Endothelial cell of umbilical vein (primary cell): Measurements from ENCODE around the gene SUSD5. TPM values are rescaled to one million over a fixed set of nuclear protein-coding genes. Genes with fewer than 3 reads are reported as not detected.
A peak's percentile ranks its signal among the peaks of the same experiment; 100 is the strongest.

Experiments
- BruUV-seq: library from RNA; stranded (reverse); fragments of 400-500 nt; replicated peaks from 2 replicates; lab custom pipeline; 2021; lab: Mats Ljungman, UMichigan
- CTCF ChIA-PET: fragments of 300-600, 350-600 bp; sonication (Branson Sonifier 250); formaldehyde crosslinking; loops from one replicate; lab custom pipeline; 2021; ENCODE audit warnings: antibody characterized with exemption, inconsistent platforms; lab: Charles Lee
- POLR2A ChIA-PET: fragments of 300-600, 350-600 bp; sonication (Branson Sonifier 250); formaldehyde crosslinking; loops from one replicate; lab custom pipeline; 2021; ENCODE audit warnings: antibody characterized with exemption, inconsistent platforms; lab: Charles Lee
- DNase-seq: peaks from one replicate; pipeline ENCODE4 v3.0.0-alpha.2; 2011; ENCODE audit warnings: low read depth, low spot score
- FAIRE-seq: peaks from 2 replicates; lab custom pipeline; 2011; peaks lifted over from hg19 to GRCh38; lab: Jason Lieb, UNC
- H2AFZ ChIP-seq: 2 replicates; pipeline ENCODE4 v1.6.0; 2012; ENCODE audit warnings: low read depth, low read length, control low read depth, inconsistent platforms
- H3K27ac ChIP-seq: 2 replicates; pipeline ENCODE4 v1.5.1; 2011; ENCODE audit warnings: low read depth, mild to moderate bottlenecking, control low read depth, low read length, moderate library complexity; ENCODE audit not compliant: insufficient read depth
- H3K27me3 ChIP-seq, 2 experiments: 2 replicates each; pipeline versions ENCODE4 v1.6.0 to v1.6.1; 2011; ENCODE audit warnings: low read length in 2 of 2, mixed read lengths in 1 of 2; ENCODE audit not compliant: control insufficient read depth in 2 of 2, insufficient read depth in 2 of 2
- H3K36me3 ChIP-seq, 2 experiments: 2 replicates in 1 of 2; 3 replicates in 1 of 2; pipeline ENCODE4 v1.5.1; 2011; ENCODE audit warnings: low read length in 2 of 2, mild to moderate bottlenecking in 1 of 2, moderate library complexity in 1 of 2; ENCODE audit not compliant: control insufficient read depth in 2 of 2, insufficient read depth in 2 of 2; ENCODE audit errors: extremely low read depth in 1 of 2
- H3K4me1 ChIP-seq: 3 replicates; pipeline ENCODE4 v1.5.1; 2011; ENCODE audit warnings: mild to moderate bottlenecking, low read length; ENCODE audit not compliant: control insufficient read depth, insufficient read depth; ENCODE audit errors: extremely low read depth
- H3K4me2 ChIP-seq: 2 replicates; pipeline ENCODE4 v1.6.1; 2011; ENCODE audit warnings: low read length, control low read depth, mixed read lengths; ENCODE audit not compliant: insufficient read depth
- H3K4me3 ChIP-seq, 3 experiments: fragments of 200-600 bp in 1 of 3; sonication (generic), shearing (Covaris generic) in 1 of 3; replicated peaks in 1 of 3; 2 replicates each; pipeline ENCODE4 v1.5.1; 2011 to 2016; ENCODE audit warnings: control low read depth in 3 of 3, low read length in 3 of 3, mild to moderate bottlenecking in 2 of 3, inconsistent platforms in 1 of 3, low read depth in 1 of 3, moderate library complexity in 1 of 3; ENCODE audit not compliant: insufficient read depth in 1 of 3
- H3K79me2 ChIP-seq: 2 replicates; pipeline ENCODE4 v1.6.0; 2012; ENCODE audit warnings: low read length, inconsistent platforms; ENCODE audit not compliant: control insufficient read depth, insufficient read depth
- H3K9ac ChIP-seq: replicated peaks from 2 replicates; pipeline ENCODE3; 2011; ENCODE audit warnings: low read length, control low read depth; ENCODE audit not compliant: insufficient read depth; ENCODE audit errors: extremely low read depth
- H3K9me1 ChIP-seq: replicated peaks from 3 replicates; pipeline ENCODE4 v1.6.0; 2011; ENCODE audit warnings: mild to moderate bottlenecking, low read length; ENCODE audit not compliant: control insufficient read depth, insufficient read depth; ENCODE audit errors: extremely low read depth
- H3K9me3 ChIP-seq: replicated peaks from 2 replicates; pipeline ENCODE4 v1.5.1; 2012; ENCODE audit warnings: low read length, inconsistent platforms; ENCODE audit not compliant: control insufficient read depth, insufficient read depth
- H4K20me1 ChIP-seq: replicated peaks from 2 replicates; pipeline ENCODE3; 2011; ENCODE audit warnings: mild to moderate bottlenecking, low read length; ENCODE audit not compliant: control insufficient read depth, insufficient read depth; ENCODE audit errors: extremely low read depth
- EZH2 ChIP-seq: IDR thresholded peaks from 2 replicates; pipeline ENCODE4 v1.6.1; 2012; ENCODE audit warnings: borderline replicate concordance, low read depth, mild to moderate bottlenecking, moderate library complexity, low read length, inconsistent platforms; ENCODE audit not compliant: severe bottlenecking
- FOS ChIP-seq: IDR thresholded peaks from 2 replicates; pipeline ENCODE4 v1.6.1; 2011; ENCODE audit warnings: mild to moderate bottlenecking, low read length, moderate library complexity, borderline replicate concordance; ENCODE audit not compliant: insufficient read depth
- GATA2 ChIP-seq: IDR thresholded peaks from 2 replicates; pipeline ENCODE4 v1.7.0; 2011; ENCODE audit warnings: low read depth, mild to moderate bottlenecking, moderate library complexity, mixed read lengths, low read length; ENCODE audit not compliant: insufficient read length, insufficient read depth
- JUN ChIP-seq: IDR thresholded peaks from 2 replicates; pipeline ENCODE4 v1.6.1; 2011; ENCODE audit warnings: borderline replicate concordance, low read depth; ENCODE audit not compliant: insufficient read length, insufficient read depth
- MAX ChIP-seq: IDR thresholded peaks from 2 replicates; pipeline ENCODE4 v1.6.1; 2011; ENCODE audit not compliant: insufficient read depth, insufficient read length
- MYC ChIP-seq: IDR thresholded peaks from one replicate; pipeline ENCODE4 v1.6.1; 2011; ENCODE audit warnings: mild to moderate bottlenecking, low read depth, low read length
- POLR2A ChIP-seq: IDR thresholded peaks from 2 replicates; pipeline ENCODE4 v1.6.1; 2012; ENCODE audit warnings: low read depth, mild to moderate bottlenecking, control low read depth, low read length
- POLR2AphosphoS5 ChIP-seq: IDR thresholded peaks from 2 replicates; pipeline ENCODE4 v1.6.1; 2012; ENCODE audit warnings: low read depth, mild to moderate bottlenecking, control low read depth, low read length, moderate library complexity; ENCODE audit not compliant: insufficient read depth
- dilution Hi-C: fragments of 300-500 bp; cut with MboI; formaldehyde crosslinking; loops from one replicate; pipeline ENCODE4 v1.15.0; 2019; ENCODE audit warnings: low sequenced_read_pairs; ENCODE audit not compliant: extremely low pct_ligation_motif_present
- intact Hi-C: fragments of 100-400 bp; cut with micrococcal nuclease; formaldehyde crosslinking; loops from one replicate; pipeline ENCODE4 v1.10.0; 2022
- polyA plus RNA-seq, 4 experiments: library from polyadenylated mRNA; depleted of rRNA in 3 of 4; stranded (reverse) in 3 of 4; unstranded in 1 of 4; fragments of >200 nt; gene quantifications; 2 replicates each; pipeline versions ENCODE4 v1.2.1 to v1.2.3, GENCODE V29; 2011 to 2012; ENCODE audit warnings: missing spikeins in 1 of 4
- total RNA-seq: library from RNA; stranded (reverse); gene quantifications from 2 replicates; pipeline ENCODE4 v1.2.3, GENCODE V29; 2021
- TF ChIP-seq, protein P1 (sequence below), 2 donors: IDR thresholded peaks; 1 replicate in 1 of 2; 2 replicates in 1 of 2; pipeline ENCODE4 v1.5.1; 2011; ENCODE audit warnings: low read length in 2 of 2, mild to moderate bottlenecking in 2 of 2, moderate library complexity in 2 of 2, control low read depth in 1 of 2, inconsistent platforms in 1 of 2, low read depth in 1 of 2; ENCODE audit not compliant: insufficient read depth in 1 of 2; ENCODE audit errors: extremely low read depth in 1 of 2

Gene SUSD5
- total and polyA plus RNA-seq, 2 donors (not counting 3 experiments of a cell fraction or from before 2014, with no cell fraction given): 7.7 to 18.8 TPM

- TF ChIP-seq, protein P1, sequence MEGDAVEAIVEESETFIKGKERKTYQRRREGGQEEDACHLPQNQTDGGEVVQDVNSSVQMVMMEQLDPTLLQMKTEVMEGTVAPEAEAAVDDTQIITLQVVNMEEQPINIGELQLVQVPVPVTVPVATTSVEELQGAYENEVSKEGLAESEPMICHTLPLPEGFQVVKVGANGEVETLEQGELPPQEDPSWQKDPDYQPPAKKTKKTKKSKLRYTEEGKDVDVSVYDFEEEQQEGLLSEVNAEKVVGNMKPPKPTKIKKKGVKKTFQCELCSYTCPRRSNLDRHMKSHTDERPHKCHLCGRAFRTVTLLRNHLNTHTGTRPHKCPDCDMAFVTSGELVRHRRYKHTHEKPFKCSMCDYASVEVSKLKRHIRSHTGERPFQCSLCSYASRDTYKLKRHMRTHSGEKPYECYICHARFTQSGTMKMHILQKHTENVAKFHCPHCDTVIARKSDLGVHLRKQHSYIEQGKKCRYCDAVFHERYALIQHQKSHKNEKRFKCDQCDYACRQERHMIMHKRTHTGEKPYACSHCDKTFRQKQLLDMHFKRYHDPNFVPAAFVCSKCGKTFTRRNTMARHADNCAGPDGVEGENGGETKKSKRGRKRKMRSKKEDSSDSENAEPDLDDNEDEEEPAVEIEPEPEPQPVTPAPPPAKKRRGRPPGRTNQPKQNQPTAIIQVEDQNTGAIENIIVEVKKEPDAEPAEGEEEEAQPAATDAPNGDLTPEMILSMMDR (IDR thresholded peaks at IDR 0.05; ENCODE audit: extremely low read depth in 1 of 2, insufficient read depth in 1 of 2, low read depth in 1 of 2, low read length in 2 of 2): no peak
- TF ChIP-seq POLR2AphosphoS5 (no peak), FOS (no peak), POLR2A (no peak), GATA2 (no peak), JUN (no peak), MYC (no peak), MAX (no peak), EZH2 (no peak)
- no peaks in the 10 kb centered on the region for H3K9me3 ChIP-seq
- CTCF ChIA-PET: interaction anchor here (0.7 to 10.1 kb wide), 7 partner anchors 11 to 657 kb away, joined by 3 to 639 read pairs (median 4); no protein-coding TSS in a partner anchor
- POLR2A ChIA-PET: interaction anchor here (0.7 kb wide), 1 partner anchor 244 kb away, joined by 3 read pairs; no protein-coding TSS in a partner anchor
- peaks cover 6% of the 10 kb centered on the region in 2 experiments for H3K36me3 ChIP-seq
- dilution Hi-C loops (loop anchor here (10.0 kb wide), 1 partner anchor 225 kb away; no protein-coding TSS in a partner anchor), intact Hi-C loops (loop anchor here (2.0 to 5.0 kb wide), 2 partner anchors 89 to 183 kb away; partner anchors contain the start of gene SUSD5)
- DNase-seq: peak; percentile 14
- no peak overlapping the region for H3K4me3 ChIP-seq
- no peaks in the 10 kb centered on the region for H4K20me1 ChIP-seq
- no peaks in the 10 kb centered on the region for H3K9me1 ChIP-seq
- no peak overlapping the region for H3K4me2 ChIP-seq
- no peak overlapping the region for H3K9ac ChIP-seq
- no peak overlapping the region for H2AFZ ChIP-seq
- no peak for FAIRE-seq
- BruUV-seq: no TSS peak
- no peaks in the 10 kb centered on the region for H3K27me3 ChIP-seq
- H3K4me1 ChIP-seq: peaks cover 9% of the 10 kb centered on the region
- no peaks in the 10 kb centered on the region for H3K79me2 ChIP-seq
- no peak overlapping the region for H3K27ac ChIP-seq
Observed at GRCh38 chr3:33130144-33130543, 88.5 kb downstream of the SUSD5 start.
